ENCODE results near the gene EAF1. TPM values are rescaled to one million over a fixed set of nuclear protein-coding genes. Genes with fewer than 3 reads are reported as not detected.

EAF1 gene
- polyA plus RNA-seq, 3 donors, result 9.0 to 44.0 (median 9.1) TPM

DNA sequence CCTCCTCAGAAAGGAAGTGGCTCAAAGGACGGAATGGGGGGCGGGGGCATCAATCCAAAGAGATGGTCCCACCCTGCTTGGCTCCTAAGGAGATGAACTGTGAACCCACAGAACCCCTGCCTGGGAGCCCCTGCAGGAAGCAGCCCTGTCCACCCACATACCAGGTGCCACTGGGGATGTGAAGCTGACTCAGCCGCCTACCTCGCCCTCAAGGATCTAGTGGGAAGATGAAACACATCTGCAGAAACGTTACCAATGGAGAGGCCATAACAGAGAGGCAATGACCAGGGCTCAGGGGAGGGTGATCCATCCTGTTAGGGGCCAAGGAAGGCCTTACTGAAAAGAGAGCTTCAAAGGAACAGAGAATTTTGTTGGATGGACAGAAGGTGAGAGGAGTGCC, 35.1 kb downstream of the EAF1 start:
- Histone ChIP-seq H4K20me1 (ENCODE audit: insufficient read depth, low read length) (no peaks in the 10 kb centered on the region), H3K4me2 (replicated peaks; ENCODE audit: extremely low read depth, low read length, poor library complexity, severe bottlenecking) (no peak overlapping the region), H3K79me2 (ENCODE audit: insufficient read depth, low read length) (no peaks in the 10 kb centered on the region), H2AFZ (ENCODE audit: insufficient read depth, low read depth, low read length, poor library complexity, severe bottlenecking) (no peak overlapping the region), H3K36me3 (replicated peaks in 1 of 2; ENCODE audit: control insufficient read depth in 1 of 2, insufficient read depth in 2 of 2, low read length in 2 of 2) (no peaks in the 10 kb centered on the region), H3K9ac (ENCODE audit: insufficient read depth, low read length, poor library complexity, severe bottlenecking) (no peak overlapping the region), H3K27ac (ENCODE audit: low read depth in 1 of 2, low read length in 2 of 2) (no peak overlapping the region), H3K4me3 (replicated peaks in 1 of 3; ENCODE audit: low read depth in 2 of 3, low read length in 3 of 3) (no peak overlapping the region), H3K4me1 (ENCODE audit: control insufficient read depth in 1 of 2, insufficient read depth in 2 of 2, low read length in 2 of 2) (peaks cover 12 to 14% of the 10 kb centered on the region in 2 donors), H3K9me3 (replicated peaks in 1 of 2; ENCODE audit: control insufficient read depth in 1 of 2, insufficient read depth in 1 of 2, low read length in 2 of 2) (peaks cover 0 to 2% of the 10 kb centered on the region in 2 donors), H3K27me3 (ENCODE audit: control insufficient read depth in 2 of 2, insufficient read depth in 2 of 2, low read length in 2 of 2) (no peaks in the 10 kb centered on the region)
- peaks cover 19% of the 10 kb centered on the region for H3K4me1 Mint-ChIP-seq
- peaks cover 0 to 1% (median 1%) of the 10 kb centered on the region in 3 donors for H3K27me3 Mint-ChIP-seq (ENCODE audit: low read depth in 3 of 3)
- H3K4me3 Mint-ChIP-seq, result no peak overlapping the region
- H3K9me3 Mint-ChIP-seq, result peaks cover 0 to 10% (median 4%) of the 10 kb centered on the region in 7 donors
- intact Hi-C loops (cut with micrococcal nuclease), result no loop called here
- H3K36me3 Mint-ChIP-seq, result peaks cover 0 to 1% of the 10 kb centered on the region in 2 donors
- DNase-seq, result no peak
- no peak for TF ChIP-seq CTCF (IDR thresholded peaks at IDR 0.05)
- 45% methylated on average over 3 of the region's 5 CpGs for WGBS (ENCODE audit: insufficient coverage)
- H3K27ac Mint-ChIP-seq, result peak overlapping the region in 1 of 7 donors; percentile 72

DNA sequence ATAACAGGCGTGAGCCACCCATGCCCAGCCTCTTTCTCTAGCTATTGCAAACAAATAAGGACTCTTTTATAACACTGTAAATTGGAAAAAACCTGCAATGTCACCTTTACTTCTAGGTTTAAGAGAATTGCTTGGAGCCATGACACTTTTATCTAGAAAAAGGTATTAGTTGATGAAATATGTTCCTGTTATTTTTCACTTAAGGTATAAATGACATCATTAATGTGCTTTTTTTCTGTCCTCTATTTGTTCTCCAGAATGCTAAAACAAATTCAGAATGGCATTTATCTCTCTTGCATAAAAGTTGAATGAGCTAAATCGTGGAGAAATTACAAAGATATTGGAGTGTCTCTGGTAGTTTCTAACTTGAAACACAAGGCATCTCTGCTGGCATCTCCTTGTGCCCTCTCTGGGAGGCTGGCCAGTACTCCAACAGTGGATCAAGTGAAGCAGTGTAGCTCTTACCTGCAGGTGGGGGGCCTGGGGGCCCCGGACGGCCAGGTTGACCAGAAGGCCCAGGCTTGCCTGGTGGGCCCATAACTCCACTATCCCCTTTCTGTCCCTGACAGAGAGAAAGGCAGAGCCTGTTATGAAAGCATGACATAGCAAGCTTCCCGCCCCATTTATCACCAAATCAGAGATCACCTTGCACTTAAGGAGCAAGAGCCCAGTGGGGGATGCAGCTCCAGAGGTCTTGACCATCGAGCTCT, 38.6 kb downstream of the EAF1 start:
- no peak for TF ChIP-seq CTCF (IDR thresholded peaks at IDR 0.05)
- Mint-ChIP-seq H3K27me3 (ENCODE audit: low read depth in 3 of 3) (peaks cover 0 to 4% (median 0%) of the 10 kb centered on the region in 3 donors), H3K9me3 (peaks cover 0 to 7% (median 2%) of the 10 kb centered on the region in 7 donors), H3K4me1 (peaks cover 9% of the 10 kb centered on the region), H3K36me3 (no peaks in the 10 kb centered on the region), H3K27ac (no peak overlapping the region), H3K4me3 (no peak overlapping the region)
- Histone ChIP-seq H3K9me3 (replicated peaks in 1 of 2; ENCODE audit: control insufficient read depth in 1 of 2, insufficient read depth in 1 of 2, low read length in 2 of 2) (no peaks in the 10 kb centered on the region), H3K9ac (ENCODE audit: insufficient read depth, low read length, poor library complexity, severe bottlenecking) (no peak overlapping the region), H2AFZ (ENCODE audit: insufficient read depth, low read depth, low read length, poor library complexity, severe bottlenecking) (no peak overlapping the region), H3K4me1 (ENCODE audit: control insufficient read depth in 1 of 2, insufficient read depth in 2 of 2, low read length in 2 of 2) (peaks cover 6% of the 10 kb centered on the region in 2 donors), H3K79me2 (ENCODE audit: insufficient read depth, low read length) (no peaks in the 10 kb centered on the region), H3K27ac (ENCODE audit: low read depth in 1 of 2, low read length in 2 of 2) (no peak overlapping the region), H3K36me3 (replicated peaks in 1 of 2; ENCODE audit: control insufficient read depth in 1 of 2, insufficient read depth in 2 of 2, low read length in 2 of 2) (no peaks in the 10 kb centered on the region), H4K20me1 (ENCODE audit: insufficient read depth, low read length) (no peaks in the 10 kb centered on the region), H3K4me2 (replicated peaks; ENCODE audit: extremely low read depth, low read length, poor library complexity, severe bottlenecking) (no peak overlapping the region), H3K4me3 (replicated peaks in 1 of 3; ENCODE audit: low read depth in 2 of 3, low read length in 3 of 3) (no peak overlapping the region), H3K27me3 (ENCODE audit: control insufficient read depth in 2 of 2, insufficient read depth in 2 of 2, low read length in 2 of 2) (no peaks in the 10 kb centered on the region)
- 100% methylated on average over 4 of the region's 6 CpGs for WGBS (ENCODE audit: insufficient coverage)
- DNase-seq, result no peak
- intact Hi-C loops (cut with micrococcal nuclease), result no loop called here

All from CD14-positive monocyte (primary cell).